ENCODE results near the gene MORC3. TPM values are rescaled to one million over a fixed set of nuclear protein-coding genes. Genes with fewer than 3 reads are reported as not detected.
A peak's percentile ranks its signal among the peaks of the same experiment; 100 is the strongest.

Gene MORC3
- total and polyA plus RNA-seq, 2 of the 4 experiments (the other 2 are of a cell fraction) = 14.0 to 23.5 TPM

GRCh38 chr21:36321325-36322082, 1.5 kb downstream of the MORC3 start:
- peak overlapping the region; percentile 81 for H2BK5ac ChIP-seq (ENCODE audit: low read depth, low read length, poor library complexity, severe bottlenecking)
- peaks cover 36% of the 10 kb centered on the region for H4K20me1 ChIP-seq (ENCODE audit: insufficient read depth, low read length)
- H3K36me3 ChIP-seq (ENCODE audit: control insufficient read depth, insufficient read depth, low read length) = peaks cover 7% of the 10 kb centered on the region
- peak overlapping the region; percentile 7; the same call in 1 of the 2 replicates for H4K91ac ChIP-seq (ENCODE audit: insufficient read depth, low read depth, low read length)
- H2AFZ ChIP-seq (replicated peaks; ENCODE audit: low read length, poor library complexity) = no peak overlapping the region
- peak overlapping the region; percentile 91 for H3K23ac ChIP-seq (ENCODE audit: low read depth, low read length)
- CTCF ChIA-PET = interaction anchor here (0.6 kb wide), 1 partner anchor 1307 kb away, joined by 4 read pairs; no protein-coding TSS in a partner anchor
- POLR2A ChIA-PET (ENCODE audit: unreplicated experiment) = interaction anchor here (0.5 kb wide), 1 partner anchor 110 kb away, joined by 3 read pairs; no protein-coding TSS in a partner anchor
- H3K18ac ChIP-seq (ENCODE audit: low read depth, low read length) = peak overlapping the region; percentile 51; the same call in 1 of the 2 replicates
- dilution Hi-C loops (cut with HindIII; ENCODE audit: low sequenced_read_pairs, unreplicated experiment) = no loop called here
- H3K4me2 ChIP-seq (ENCODE audit: low read depth, low read length) = peak overlapping the region; percentile 100
- no peaks in the 10 kb centered on the region for H3K9me3 ChIP-seq (ENCODE audit: control insufficient read depth, insufficient read depth, low read length)
- no CpG with 5 or more reads among the region's 8 CpGs for WGBS, 2 experiments (ENCODE audit: extremely low coverage in 2 of 2, insufficient read length in 1 of 2)
- peak overlapping the region; percentile 79 for H2AK9ac ChIP-seq (replicated peaks; ENCODE audit: low read depth, low read length, poor library complexity)
- H4K8ac ChIP-seq (ENCODE audit: low read depth in 2 of 2, low read length in 2 of 2) = peak overlapping the region in 1 of 2 experiments; percentile 14; a peak in 1 of 4 replicates
- intact Hi-C loops (cut with micrococcal nuclease) = loop anchor here (2.0 to 5.0 kb wide), 3 partner anchors 33 to 259 kb away; partner anchors contain the start of gene SETD4
- ATAC-seq (ENCODE audit: low read depth) (no peak), DNase-seq (peak; percentile 35)
- peak overlapping the region; percentile 72 for H3K27ac ChIP-seq (ENCODE audit: insufficient read depth, low read length)
- peaks cover 4 to 29% of the 10 kb centered on the region in 2 experiments; a peak in 3 of 4 replicates for H3K79me1 ChIP-seq (ENCODE audit: low read depth in 1 of 2, low read length in 2 of 2)
- peak overlapping the region; percentile 81 for H3K4me3 ChIP-seq (ENCODE audit: insufficient read depth, low read depth, low read length)
- H3K14ac ChIP-seq (replicated peaks; ENCODE audit: low read depth, low read length) = peak overlapping the region; percentile 41
- no peak overlapping the region for H2BK20ac ChIP-seq (ENCODE audit: low read depth, low read length)
- H3K56ac ChIP-seq (ENCODE audit: extremely low read depth, insufficient read depth, low read length) = 0 out of 2 replicates have a peak overlapping the region, but pooled peaks have one; percentile 50
- H3K27me3 ChIP-seq (ENCODE audit: control insufficient read depth, insufficient read depth, low read length) = no peaks in the 10 kb centered on the region
- H3K9me1 ChIP-seq (ENCODE audit: insufficient read depth, low read length) = no peaks in the 10 kb centered on the region
- peaks cover 5% of the 10 kb centered on the region for H3K4me1 ChIP-seq (ENCODE audit: control insufficient read depth, insufficient read depth, low read length)
- H2BK120ac ChIP-seq (ENCODE audit: low read depth, low read length) = no peak overlapping the region; the same call in 1 of the 2 replicates
- H2BK15ac ChIP-seq (ENCODE audit: low read depth, low read length) = no peak overlapping the region; the same call in 2 of the 3 replicates
- peak overlapping the region; percentile 74; the same call in 1 of the 2 replicates for H4K5ac ChIP-seq (ENCODE audit: low read depth, low read length)
- TSS peak; percentile 38 for BruUV-seq (replicated peaks)
- peak overlapping the region; percentile 83 for H3K9ac ChIP-seq (ENCODE audit: low read depth, low read length)
- in situ Hi-C loops (cut with MboI; ENCODE audit: low sequenced_read_pairs) = no loop called here
- 0 out of 2 replicates have a peak overlapping the region, but pooled peaks have one; percentile 0 for H2AK5ac ChIP-seq (ENCODE audit: low read depth, low read length)
- peak overlapping the region; percentile 31; the same call in 1 of the 2 replicates for H3K4ac ChIP-seq (ENCODE audit: low read depth, low read length)
- no peak for TF ChIP-seq CTCF (conservative IDR thresholded peaks at IDR 0.05; ENCODE audit: low read depth, low read length)
- TF ChIP-seq MXI1 (IDR thresholded peaks at IDR 0.05; ENCODE audit: borderline replicate concordance, low read depth, low read length) = no peak
- no peak for TF ChIP-seq RFX5 (IDR thresholded peaks at IDR 0.05; ENCODE audit: low read depth, low read length)
- no peak for TF ChIP-seq USF2 (IDR thresholded peaks at IDR 0.05; ENCODE audit: low read depth, low read length)
- no peak for TF ChIP-seq BHLHE40 (IDR thresholded peaks at IDR 0.05; ENCODE audit: low read depth, low read length)
- no peak for TF ChIP-seq FOS (IDR thresholded peaks at IDR 0.05; ENCODE audit: low read depth, low read length)
- TF ChIP-seq ELK1 (IDR thresholded peaks at IDR 0.05; ENCODE audit: borderline replicate concordance, low read depth, low read length) = no peak
- TF ChIP-seq MAZ (IDR thresholded peaks at IDR 0.05; ENCODE audit: borderline replicate concordance, low read depth, low read length) = no peak
- TF ChIP-seq RAD21 (IDR thresholded peaks at IDR 0.05; ENCODE audit: low read length) = no peak
- TF ChIP-seq CEBPB (IDR thresholded peaks at IDR 0.05; ENCODE audit: low read depth, low read length) = no peak
- TF ChIP-seq RCOR1 (IDR thresholded peaks at IDR 0.05; ENCODE audit: insufficient replicate concordance, low read length) = no peak
- TF ChIP-seq POLR2A (IDR thresholded peaks at IDR 0.05; ENCODE audit: low read depth, low read length) = no peak
- no peak for TF ChIP-seq MAFK (IDR thresholded peaks at IDR 0.05; ENCODE audit: low read depth, low read length)

Measured in IMR-90 (cell line).